HepG2 (cell line): ENCODE results near the gene SCYL1. TPM values are rescaled to one million over a fixed set of nuclear protein-coding genes. Genes with fewer than 3 reads are reported as not detected.

ENCODE experiments used
- ATAC-seq: fragments of 200-7000 bp; cut with Tn5 transposase; 3 replicates; pipeline ENCODE4 v1.9.1; 2020; ENCODE audit warnings: mild to moderate bottlenecking, moderate library complexity
- BruUV-seq: library from RNA; stranded (reverse); fragments of 400-500 nt; replicated peaks from 2 replicates; lab custom pipeline; 2021; lab: Mats Ljungman, UMichigan
- CTCF ChIA-PET: fragments of 300-600 bp; formaldehyde crosslinking; extraction: SDS; loops from one replicate; lab custom pipeline; 2021; ENCODE audit warnings: low total read pairs, inconsistent platforms, low intra/inter-chr PET ratio; lab: Yijun Ruan, JAX
- POLR2A ChIA-PET: fragments of 350-600 bp; sonication (Branson Sonifier 250); formaldehyde crosslinking; loops from one replicate; lab custom pipeline; 2020; ENCODE audit warnings: antibody characterized with exemption, inconsistent platforms; lab: Yijun Ruan, JAX
- DNase-seq: peaks from one replicate; pipeline ENCODE4 v3.0.0-alpha.2; 2015; ENCODE audit warnings: low spot score
- FAIRE-seq: peaks from 3 replicates; lab custom pipeline; 2011; peaks lifted over from hg19 to GRCh38; lab: Jason Lieb, UNC
- H2AFZ ChIP-seq: one replicate; pipeline ENCODE4 v1.6.1; 2011; ENCODE audit warnings: low read length, inconsistent platforms
- H3K27ac ChIP-seq: fragments of 300-600 bp; 3 replicates; pipeline ENCODE4 v1.8.0; 2011; ENCODE audit warnings: mixed run types, mild to moderate bottlenecking, mixed read lengths, low read length, inconsistent platforms; ENCODE audit not compliant: insufficient read depth; ENCODE audit errors: extremely low read length
- H3K27me3 ChIP-seq, 2 experiments: fragments of 200-600 bp in 1 of 2; 2 replicates in 1 of 2; 3 replicates in 1 of 2; pipeline versions ENCODE4 v1.6.0 to v1.8.0; 2011; ENCODE audit warnings: low read length in 2 of 2, mild to moderate bottlenecking in 2 of 2, moderate library complexity in 2 of 2, inconsistent platforms in 1 of 2; ENCODE audit not compliant: insufficient read depth in 2 of 2, control insufficient read depth in 1 of 2
- H3K36me3 ChIP-seq, 2 experiments: fragments of 200-600 bp in 1 of 2; replicated peaks in 1 of 2; 2 replicates in 1 of 2; 3 replicates in 1 of 2; pipeline versions ENCODE4 v1.5.1 to v1.8.0; 2011; ENCODE audit warnings: low read length in 2 of 2, inconsistent platforms in 1 of 2; ENCODE audit not compliant: insufficient read depth in 2 of 2, control insufficient read depth in 1 of 2
- H3K4me1 ChIP-seq: 2 replicates; pipeline ENCODE4 v1.5.1; 2012; ENCODE audit warnings: low read length, inconsistent platforms; ENCODE audit not compliant: insufficient read depth
- H3K4me2 ChIP-seq: 2 replicates; pipeline ENCODE4 v1.6.0; 2011; ENCODE audit warnings: low read depth, low read length, inconsistent platforms
- H3K4me3 ChIP-seq, 3 experiments: fragments of 200-600 bp in 1 of 3; sonication (generic), shearing (Covaris generic) in 1 of 3; replicated peaks in 1 of 3; 2 replicates each; pipeline ENCODE4 v1.5.1; 2011 to 2016; ENCODE audit warnings: low read length in 3 of 3, inconsistent platforms in 2 of 3, low read depth in 2 of 3, mild to moderate bottlenecking in 2 of 3, control low read depth in 1 of 3, mixed read lengths in 1 of 3; ENCODE audit not compliant: insufficient read depth in 1 of 3
- H3K79me2 ChIP-seq: one replicate; pipeline ENCODE4 v1.6.1; 2011; ENCODE audit warnings: low read length, inconsistent platforms; ENCODE audit not compliant: insufficient read depth
- H3K9ac ChIP-seq: 2 replicates; pipeline ENCODE4 v1.6.0; 2011; ENCODE audit warnings: mild to moderate bottlenecking, low read depth, low read length, inconsistent platforms; ENCODE audit not compliant: insufficient read depth
- H3K9me3 ChIP-seq: 2 replicates; pipeline ENCODE4 v1.5.1; 2012; ENCODE audit warnings: mild to moderate bottlenecking, low read length
- H4K20me1 ChIP-seq: 2 replicates; pipeline ENCODE4 v1.6.0; 2011; ENCODE audit warnings: inconsistent platforms, mild to moderate bottlenecking, low read length, moderate library complexity; ENCODE audit not compliant: insufficient read depth
- AGO2 ChIP-seq: fragments of 200-400 bp; formaldehyde crosslinking; optimal IDR thresholded peaks from 2 replicates; pipeline ENCODE3; 2017; ENCODE audit warnings: mild to moderate bottlenecking, low read depth, low read length, moderate library complexity
- ATRX ChIP-seq: sonication (generic); formaldehyde crosslinking; IDR thresholded peaks from 2 replicates; pipeline ENCODE4 v1.4.0; 2020; ENCODE audit warnings: missing genetic modification reagents, borderline replicate concordance
- ESRRA ChIP-seq: sonication (generic); formaldehyde crosslinking; IDR thresholded peaks from 2 replicates; pipeline ENCODE4 v1.5.1; 2020; ENCODE audit warnings: mild to moderate bottlenecking, low read depth, missing genetic modification reagents
- HDAC1 ChIP-seq: sonication (generic); formaldehyde crosslinking; IDR thresholded peaks from 2 replicates; pipeline ENCODE4 v1.5.1; 2020; ENCODE audit warnings: mild to moderate bottlenecking, missing genetic modification reagents
- HNF4G ChIP-seq, 2 experiments: sonication (generic) in 1 of 2; formaldehyde crosslinking in 1 of 2; IDR thresholded peaks; 2 replicates each; pipeline versions ENCODE4 v1.4.0 to v1.6.1; 2011 to 2020; ENCODE audit warnings: borderline replicate concordance in 2 of 2, low read depth in 2 of 2, mild to moderate bottlenecking in 2 of 2, low read length in 1 of 2, missing genetic modification reagents in 1 of 2, moderate library complexity in 1 of 2
- MAFK ChIP-seq, 2 experiments: IDR thresholded peaks in 1 of 2; conservative IDR thresholded peaks in 1 of 2; 2 replicates each; pipeline ENCODE4 v1.6.1; 2011; ENCODE audit warnings: improper control_type of control experiment in 2 of 2, low read length in 2 of 2
- SPEN ChIP-seq: sonication (generic); formaldehyde crosslinking; IDR thresholded peaks from 2 replicates; pipeline ENCODE4 v1.5.1; 2020; ENCODE audit warnings: low read depth, mild to moderate bottlenecking, missing genetic modification reagents
- WGBS: methylation state at CpG from one replicate; pipeline ENCODE4 v1.1.6; 2017; ENCODE audit warnings: low lambda C conversion rate; 5-methylcytosine and 5-hydroxymethylcytosine counted together
- in situ Hi-C: cut with HindIII; loops from 2 replicates; pipeline ENCODE4 v1.10.0; 2017; ENCODE audit warnings: low pct_unique_long_range_greater_than_20kb; ENCODE audit not compliant: extremely low pct_ligation_motif_present
- intact Hi-C: fragments of 100-400 bp; cut with micrococcal nuclease; formaldehyde crosslinking; loops from one replicate; pipeline ENCODE4 v1.10.0; 2022; ENCODE audit not compliant: unreplicated experiment
- polyA plus RNA-seq, 8 experiments: library from polyadenylated mRNA; depleted of rRNA in 3 of 8; stranded (reverse) in 7 of 8; unstranded in 1 of 8; fragments of >200 nt; fragmentation: Illumina TruSeq in 4 of 8; extraction: Trizol in 4 of 8; gene quantifications; 2 replicates each; pipeline versions ENCODE4 v1.2.1 to v1.2.3, GENCODE V29; 2011 to 2016; ENCODE audit warnings: low read depth in 4 of 8, missing spikeins in 1 of 8, mixed read lengths in 1 of 8; ENCODE audit not compliant: insufficient read depth in 1 of 8
- total RNA-seq, 5 experiments: library from RNA; depleted of rRNA; stranded (reverse); fragments of >200 nt; fragmentation: Illumina TruSeq; extraction: Trizol; gene quantifications; 2 replicates each; pipeline ENCODE4 v1.2.3, GENCODE V29; 2016; ENCODE audit warnings: low read depth in 1 of 5
- TF ChIP-seq, protein P1 (sequence below): sonication (generic); formaldehyde crosslinking; conservative IDR thresholded peaks from 2 replicates; pipeline ENCODE4 v1.4.0; 2020; ENCODE audit warnings: mild to moderate bottlenecking, missing genetic modification reagents, moderate library complexity
- TF ChIP-seq, protein P2 (sequence below): IDR thresholded peaks from 2 replicates; pipeline ENCODE4 v1.6.1; 2016; ENCODE audit warnings: missing genetic modification reagents, missing compliant biosample characterization
- TF ChIP-seq, protein P3 (sequence below): IDR thresholded peaks from 2 replicates; pipeline ENCODE4 v1.4.0; 2020; ENCODE audit warnings: mild to moderate bottlenecking, missing genetic modification reagents

The SCYL1 gene
- total and polyA plus RNA-seq, 2 of the 13 experiments (the other 11 are each of a cell fraction or from before 2014, with no cell fraction given), result 65.9 to 103 TPM

DNA sequence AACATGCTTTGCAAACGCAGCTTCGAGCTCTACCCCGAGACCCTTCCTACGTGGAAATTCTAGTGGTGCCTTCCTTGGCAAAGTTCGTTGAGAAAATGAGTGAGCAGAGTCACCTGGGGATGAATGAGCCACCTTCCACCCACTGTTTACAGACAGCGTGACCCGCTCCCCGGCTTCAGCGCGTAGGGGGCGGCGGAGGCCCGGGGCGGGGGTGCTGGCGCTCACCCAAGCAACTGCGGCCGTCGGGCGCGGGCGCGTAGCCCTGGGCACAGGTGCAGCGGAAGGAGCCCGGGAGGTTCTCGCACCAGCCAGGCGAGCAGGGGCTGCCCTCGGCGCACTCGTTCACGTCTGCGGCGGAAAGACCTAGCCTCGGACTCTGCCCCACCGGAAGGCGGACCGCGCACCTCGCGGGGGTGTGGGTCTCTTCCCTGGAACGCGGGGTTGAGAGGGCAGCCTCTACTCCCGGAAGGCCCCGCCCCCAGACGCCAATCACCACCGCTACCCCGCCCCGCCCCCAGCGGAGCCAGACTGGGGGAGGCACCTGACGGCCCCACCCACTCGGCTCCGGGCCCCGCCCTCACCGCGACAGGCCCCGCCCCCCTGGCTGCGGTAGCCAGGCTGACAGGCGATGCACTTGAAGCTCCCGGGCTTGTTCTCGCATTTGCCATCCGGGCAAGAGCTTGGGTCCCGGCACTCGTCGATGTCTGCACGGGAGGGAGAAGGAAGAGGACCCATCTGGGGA is 21.5 kb downstream of the SCYL1 start:
- BruUV-seq, result no TSS peak
- no peaks in the 10 kb centered on the region for H3K9me3 ChIP-seq
- CTCF ChIA-PET, result no interaction called here
- peaks cover 4 to 11% of the 10 kb centered on the region in 2 experiments; a peak in 2 of 5 replicates for H3K36me3 ChIP-seq
- H3K4me3 ChIP-seq, result peak overlapping the region; percentile 44 to 68 (median 58); a peak in 5 of 6 replicates
- no peak overlapping the region for H2AFZ ChIP-seq
- H3K79me2 ChIP-seq, result no peaks in the 10 kb centered on the region
- peak; percentile 64 for ATAC-seq
- H3K27me3 ChIP-seq, result no peaks in the 10 kb centered on the region
- WGBS, result 73% methylated on average over 29 of the region's 64 CpGs
- POLR2A ChIA-PET, result interaction anchor here (0.7 to 2.0 kb wide), 5 partner anchors 14 to 68 kb away, joined by 3 to 7 read pairs (median 3); partner anchors contain the start of gene ZNRD2
- intact Hi-C loops (no loop called here), in situ Hi-C loops (no loop called here)
- peak overlapping the region; percentile 66 for H3K27ac ChIP-seq
- H3K4me1 ChIP-seq, result peaks cover 26% of the 10 kb centered on the region
- peak; percentile 75 for DNase-seq
- FAIRE-seq, result no peak
- peak overlapping the region; percentile 73 for H3K4me2 ChIP-seq
- H3K9ac ChIP-seq, result peak overlapping the region; percentile 61
- H4K20me1 ChIP-seq, result no peaks in the 10 kb centered on the region
- TF ChIP-seq SPEN, result peak; percentile 29; the same call in 1 of the 2 replicates
- peak; percentile 39; the same call in 1 of the 2 replicates for TF ChIP-seq ESRRA
- TF ChIP-seq, protein P1, sequence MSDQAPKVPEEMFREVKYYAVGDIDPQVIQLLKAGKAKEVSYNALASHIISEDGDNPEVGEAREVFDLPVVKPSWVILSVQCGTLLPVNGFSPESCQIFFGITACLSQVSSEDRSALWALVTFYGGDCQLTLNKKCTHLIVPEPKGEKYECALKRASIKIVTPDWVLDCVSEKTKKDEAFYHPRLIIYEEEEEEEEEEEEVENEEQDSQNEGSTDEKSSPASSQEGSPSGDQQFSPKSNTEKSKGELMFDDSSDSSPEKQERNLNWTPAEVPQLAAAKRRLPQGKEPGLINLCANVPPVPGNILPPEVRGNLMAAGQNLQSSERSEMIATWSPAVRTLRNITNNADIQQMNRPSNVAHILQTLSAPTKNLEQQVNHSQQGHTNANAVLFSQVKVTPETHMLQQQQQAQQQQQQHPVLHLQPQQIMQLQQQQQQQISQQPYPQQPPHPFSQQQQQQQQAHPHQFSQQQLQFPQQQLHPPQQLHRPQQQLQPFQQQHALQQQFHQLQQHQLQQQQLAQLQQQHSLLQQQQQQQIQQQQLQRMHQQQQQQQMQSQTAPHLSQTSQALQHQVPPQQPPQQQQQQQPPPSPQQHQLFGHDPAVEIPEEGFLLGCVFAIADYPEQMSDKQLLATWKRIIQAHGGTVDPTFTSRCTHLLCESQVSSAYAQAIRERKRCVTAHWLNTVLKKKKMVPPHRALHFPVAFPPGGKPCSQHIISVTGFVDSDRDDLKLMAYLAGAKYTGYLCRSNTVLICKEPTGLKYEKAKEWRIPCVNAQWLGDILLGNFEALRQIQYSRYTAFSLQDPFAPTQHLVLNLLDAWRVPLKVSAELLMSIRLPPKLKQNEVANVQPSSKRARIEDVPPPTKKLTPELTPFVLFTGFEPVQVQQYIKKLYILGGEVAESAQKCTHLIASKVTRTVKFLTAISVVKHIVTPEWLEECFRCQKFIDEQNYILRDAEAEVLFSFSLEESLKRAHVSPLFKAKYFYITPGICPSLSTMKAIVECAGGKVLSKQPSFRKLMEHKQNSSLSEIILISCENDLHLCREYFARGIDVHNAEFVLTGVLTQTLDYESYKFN (CRISPR knock-in tag), result peak; percentile 58; the same call in 1 of the 2 replicates
- TF ChIP-seq HDAC1 (CRISPR knock-in tag), result peak; percentile 81; the same call in 1 of the 2 replicates
- TF ChIP-seq, protein P2, sequence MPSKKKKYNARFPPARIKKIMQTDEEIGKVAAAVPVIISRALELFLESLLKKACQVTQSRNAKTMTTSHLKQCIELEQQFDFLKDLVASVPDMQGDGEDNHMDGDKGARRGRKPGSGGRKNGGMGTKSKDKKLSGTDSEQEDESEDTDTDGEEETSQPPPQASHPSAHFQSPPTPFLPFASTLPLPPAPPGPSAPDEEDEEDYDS (CRISPR knock-in tag), result peak; percentile 28; the same call in 1 of the 2 replicates
- TF ChIP-seq ATRX (CRISPR knock-in tag), result no peak
- TF ChIP-seq MAFK (conservative IDR thresholded peaks at IDR 0.05 in 1 of 2, IDR thresholded peaks at IDR 0.05 in 1 of 2; ENCODE audit: low read length in 2 of 2), result no peak
- TF ChIP-seq, protein P3, sequence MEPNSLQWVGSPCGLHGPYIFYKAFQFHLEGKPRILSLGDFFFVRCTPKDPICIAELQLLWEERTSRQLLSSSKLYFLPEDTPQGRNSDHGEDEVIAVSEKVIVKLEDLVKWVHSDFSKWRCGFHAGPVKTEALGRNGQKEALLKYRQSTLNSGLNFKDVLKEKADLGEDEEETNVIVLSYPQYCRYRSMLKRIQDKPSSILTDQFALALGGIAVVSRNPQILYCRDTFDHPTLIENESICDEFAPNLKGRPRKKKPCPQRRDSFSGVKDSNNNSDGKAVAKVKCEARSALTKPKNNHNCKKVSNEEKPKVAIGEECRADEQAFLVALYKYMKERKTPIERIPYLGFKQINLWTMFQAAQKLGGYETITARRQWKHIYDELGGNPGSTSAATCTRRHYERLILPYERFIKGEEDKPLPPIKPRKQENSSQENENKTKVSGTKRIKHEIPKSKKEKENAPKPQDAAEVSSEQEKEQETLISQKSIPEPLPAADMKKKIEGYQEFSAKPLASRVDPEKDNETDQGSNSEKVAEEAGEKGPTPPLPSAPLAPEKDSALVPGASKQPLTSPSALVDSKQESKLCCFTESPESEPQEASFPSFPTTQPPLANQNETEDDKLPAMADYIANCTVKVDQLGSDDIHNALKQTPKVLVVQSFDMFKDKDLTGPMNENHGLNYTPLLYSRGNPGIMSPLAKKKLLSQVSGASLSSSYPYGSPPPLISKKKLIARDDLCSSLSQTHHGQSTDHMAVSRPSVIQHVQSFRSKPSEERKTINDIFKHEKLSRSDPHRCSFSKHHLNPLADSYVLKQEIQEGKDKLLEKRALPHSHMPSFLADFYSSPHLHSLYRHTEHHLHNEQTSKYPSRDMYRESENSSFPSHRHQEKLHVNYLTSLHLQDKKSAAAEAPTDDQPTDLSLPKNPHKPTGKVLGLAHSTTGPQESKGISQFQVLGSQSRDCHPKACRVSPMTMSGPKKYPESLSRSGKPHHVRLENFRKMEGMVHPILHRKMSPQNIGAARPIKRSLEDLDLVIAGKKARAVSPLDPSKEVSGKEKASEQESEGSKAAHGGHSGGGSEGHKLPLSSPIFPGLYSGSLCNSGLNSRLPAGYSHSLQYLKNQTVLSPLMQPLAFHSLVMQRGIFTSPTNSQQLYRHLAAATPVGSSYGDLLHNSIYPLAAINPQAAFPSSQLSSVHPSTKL (CRISPR knock-in tag), result 0 out of 2 replicates have a peak, but pooled peaks have one; percentile 17
- TF ChIP-seq AGO2, result peak; percentile 61
- TF ChIP-seq HNF4G (IDR thresholded peaks at IDR 0.05; ENCODE audit: borderline replicate concordance, low read depth, low read length), result 0 out of 2 replicates have a peak, but pooled peaks have one; percentile 44
- peak; percentile 60; the same call in 1 of the 2 replicates for TF ChIP-seq HNF4G (CRISPR knock-in tag; IDR thresholded peaks at IDR 0.05; ENCODE audit: borderline replicate concordance, low read depth)
